OCI-LY3 (cell line): ENCODE results near the gene PERM1.

Source experiments
- CTCF ChIP-seq: fragments of 200-600, 300-600 bp; sonication (generic); IDR thresholded peaks from 2 replicates; pipeline ENCODE4 v1.5.1; 2014; ENCODE audit warnings: antibody characterized with exemption, low read length, low read depth
- EZH2phosphoT487 ChIP-seq: fragments of 200-600 bp; shearing (Covaris generic); IDR thresholded peaks from 2 replicates; pipeline ENCODE4 v1.6.1; 2018; ENCODE audit warnings: antibody characterized with exemption, mixed run types, low read depth

GRCh38 chr1:964691-965525 lies 17.0 kb downstream of the PERM1 start:
- TF ChIP-seq CTCF = no peak
- TF ChIP-seq EZH2phosphoT487 = no peak
